Stimulated activated memory B cell treated with anti-CD40 and anti-IgM and Interleukin-4, amounts not matched to agents 10 μg/mL and 1 μg/mL and 100 μg/mL, for 72 hours (primary cell): ENCODE data around the gene DHFR.

Source experiments
- ATAC-seq: fragments of 150-1000 bp; cut with Tn5 transposase; 2 replicates; pipeline ENCODE4 v1.10.0; 2021
- H3K27ac Mint-ChIP-seq: one replicate; pipeline ENCODE4 v1.8.0; 2022; ENCODE audit warnings: mild to moderate bottlenecking, mixed read lengths
- H3K27me3 Mint-ChIP-seq: one replicate; pipeline ENCODE4 v1.8.0; 2022; ENCODE audit warnings: mixed read lengths
- H3K36me3 Mint-ChIP-seq: one replicate; pipeline ENCODE4 v1.8.0; 2022; ENCODE audit warnings: mixed read lengths
- H3K4me1 Mint-ChIP-seq: one replicate; pipeline ENCODE4 v1.8.0; 2022; ENCODE audit warnings: mixed read lengths
- H3K4me3 Mint-ChIP-seq: one replicate; pipeline ENCODE4 v1.8.0; 2022; ENCODE audit warnings: mild to moderate bottlenecking, moderate library complexity, mixed read lengths
- H3K9me3 Mint-ChIP-seq: one replicate; pipeline ENCODE4 v1.8.0; 2022; ENCODE audit warnings: mixed read lengths

The DHFR gene

DNA sequence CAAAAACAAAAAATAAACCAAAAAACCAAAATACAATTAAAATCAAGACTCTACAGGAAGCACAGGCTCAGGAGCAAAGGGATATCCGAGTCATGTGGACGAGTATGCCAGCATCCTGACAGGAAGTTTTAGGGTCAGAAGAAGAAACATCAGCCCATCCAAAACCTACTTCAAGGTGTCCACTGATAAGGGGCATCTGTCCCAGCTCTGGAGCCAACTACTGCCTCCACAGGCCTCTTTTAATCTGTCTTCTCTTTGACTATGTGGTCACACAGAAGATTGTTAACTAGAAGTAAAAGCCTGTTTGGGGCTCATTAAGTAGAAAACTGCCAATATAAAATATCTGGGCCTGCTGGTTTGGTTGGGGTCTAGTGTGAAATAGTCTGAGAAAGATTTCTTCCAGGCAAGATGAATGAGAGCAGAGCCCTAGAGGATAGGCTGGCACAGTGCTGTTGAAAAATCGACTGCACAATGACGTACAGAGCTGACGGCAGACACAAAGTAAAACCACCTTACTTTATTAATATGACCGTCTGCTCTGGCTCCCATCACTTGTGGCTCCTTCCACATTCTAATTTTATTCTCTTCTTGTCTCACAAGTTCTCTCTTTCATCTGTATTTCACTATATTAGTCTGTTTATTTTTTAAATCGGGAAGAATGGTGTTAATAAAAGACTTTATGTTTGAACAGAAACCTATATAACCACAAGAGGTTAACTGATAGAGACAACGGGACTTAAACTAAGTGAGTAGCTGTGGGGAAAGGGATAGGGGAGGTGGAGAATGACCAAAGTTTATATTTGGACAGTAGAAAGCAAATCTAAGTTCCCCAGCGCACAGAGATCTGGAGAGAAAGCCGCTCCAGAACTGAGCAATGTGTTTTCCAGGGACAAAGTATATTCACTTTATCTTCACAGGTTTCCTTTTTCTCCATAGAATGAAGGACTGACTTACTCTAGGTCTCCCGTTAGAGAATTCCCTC lies 23.2 kb downstream of the DHFR start:
- H3K9me3 Mint-ChIP-seq = no peaks in the 10 kb centered on the region
- no peak overlapping the region for H3K4me3 Mint-ChIP-seq
- H3K4me1 Mint-ChIP-seq = no peaks in the 10 kb centered on the region
- ATAC-seq = no peak
- H3K27me3 Mint-ChIP-seq = no peaks in the 10 kb centered on the region
- H3K27ac Mint-ChIP-seq = no peak overlapping the region
- peaks cover 53% of the 10 kb centered on the region for H3K36me3 Mint-ChIP-seq

DNA sequence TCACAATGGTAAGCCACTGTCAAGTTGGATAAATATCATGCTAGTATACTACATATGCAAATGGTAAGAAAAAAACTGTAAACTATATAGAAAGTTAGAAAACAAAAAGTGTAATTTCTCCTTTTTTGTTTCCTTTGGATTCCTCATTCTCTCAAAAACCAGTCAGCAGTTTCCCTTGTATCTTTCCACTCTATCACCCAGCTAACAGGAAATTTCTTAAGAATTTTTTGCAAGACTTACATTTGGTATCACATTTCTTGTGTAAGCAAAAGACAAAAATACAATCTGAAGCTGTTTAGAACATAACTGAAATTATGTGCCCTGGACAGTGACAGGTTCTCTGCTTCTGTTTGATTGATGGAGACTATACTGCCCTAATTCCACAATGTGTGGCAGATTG lies 25.5 kb downstream of the DHFR start:
- Mint-ChIP-seq H3K27me3 (no peaks in the 10 kb centered on the region), H3K27ac (no peak overlapping the region), H3K36me3 (peaks cover 41% of the 10 kb centered on the region), H3K9me3 (no peaks in the 10 kb centered on the region), H3K4me1 (no peaks in the 10 kb centered on the region), H3K4me3 (no peak overlapping the region)
- no peak for ATAC-seq

DNA sequence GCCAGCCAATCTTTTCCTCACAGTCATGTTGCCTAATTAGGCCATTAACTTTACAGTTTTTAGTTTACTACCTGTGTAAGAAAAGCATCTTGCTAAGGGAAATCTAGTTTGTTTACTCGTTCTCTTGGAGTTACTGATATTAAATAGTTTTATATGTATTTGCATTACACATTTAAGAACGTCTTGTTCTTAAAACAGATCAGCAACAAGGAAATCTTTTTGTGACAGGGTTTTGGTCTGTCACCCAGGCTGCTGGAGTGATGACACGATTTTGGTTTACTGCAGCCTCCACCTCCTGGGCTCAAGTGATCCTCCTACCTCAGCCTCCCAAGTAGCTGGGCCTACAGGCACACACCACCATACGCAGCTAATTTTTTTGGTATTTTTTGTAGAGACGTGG lies 29.6 kb downstream of the DHFR start:
- ATAC-seq = no peak
- Mint-ChIP-seq H3K27me3 (no peaks in the 10 kb centered on the region), H3K9me3 (no peaks in the 10 kb centered on the region), H3K36me3 (peaks cover 27% of the 10 kb centered on the region), H3K4me1 (no peaks in the 10 kb centered on the region), H3K27ac (no peak overlapping the region), H3K4me3 (no peak overlapping the region)

DNA sequence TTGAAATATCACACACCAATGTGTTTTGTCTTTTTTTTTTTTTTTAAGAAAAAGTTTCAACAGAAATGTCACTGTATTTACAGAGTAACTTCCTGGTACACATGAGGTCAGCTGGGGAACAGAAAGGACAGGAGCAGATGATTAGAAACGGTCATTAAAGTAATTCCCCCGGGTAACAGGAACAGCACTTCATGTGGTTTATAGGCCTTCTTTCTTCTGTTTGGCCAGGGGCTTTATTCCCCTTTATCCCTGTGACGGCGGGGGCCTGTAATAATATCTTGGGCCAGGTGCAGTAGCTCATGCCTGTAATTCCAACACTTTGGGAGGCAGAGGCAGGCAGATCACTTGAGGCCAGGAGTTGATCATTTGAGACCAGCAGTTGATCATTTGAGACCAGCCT lies 30.8 kb downstream of the DHFR start:
- no peaks in the 10 kb centered on the region for H3K27me3 Mint-ChIP-seq
- H3K27ac Mint-ChIP-seq = no peak overlapping the region
- H3K4me1 Mint-ChIP-seq = no peaks in the 10 kb centered on the region
- ATAC-seq = no peak
- H3K4me3 Mint-ChIP-seq = no peak overlapping the region
- H3K9me3 Mint-ChIP-seq = no peaks in the 10 kb centered on the region
- H3K36me3 Mint-ChIP-seq = peaks cover 19% of the 10 kb centered on the region

DNA sequence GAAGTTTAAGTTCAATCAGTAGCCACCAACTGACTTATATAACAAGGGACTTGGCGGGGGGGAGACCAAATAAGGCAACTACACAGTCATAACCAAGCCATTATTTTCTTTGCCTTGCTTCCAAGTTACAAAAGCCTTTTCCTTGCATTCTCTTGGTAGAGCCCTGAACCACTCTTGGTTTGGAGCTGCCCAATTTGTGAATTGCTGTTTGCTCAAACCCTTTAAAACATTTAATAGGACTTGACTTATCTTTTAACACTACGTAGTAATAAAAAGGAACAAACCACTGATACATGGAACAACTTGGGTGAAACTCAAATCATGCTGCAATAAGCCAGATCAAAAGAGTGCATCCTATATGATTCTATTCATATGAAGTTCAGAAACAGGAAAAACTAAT lies 32.0 kb downstream of the DHFR start:
- peaks cover 27% of the 10 kb centered on the region for H3K36me3 Mint-ChIP-seq
- H3K27ac Mint-ChIP-seq = no peak overlapping the region
- no peak overlapping the region for H3K4me3 Mint-ChIP-seq
- H3K4me1 Mint-ChIP-seq = no peaks in the 10 kb centered on the region
- H3K27me3 Mint-ChIP-seq = no peaks in the 10 kb centered on the region
- ATAC-seq = no peak
- no peaks in the 10 kb centered on the region for H3K9me3 Mint-ChIP-seq

DNA sequence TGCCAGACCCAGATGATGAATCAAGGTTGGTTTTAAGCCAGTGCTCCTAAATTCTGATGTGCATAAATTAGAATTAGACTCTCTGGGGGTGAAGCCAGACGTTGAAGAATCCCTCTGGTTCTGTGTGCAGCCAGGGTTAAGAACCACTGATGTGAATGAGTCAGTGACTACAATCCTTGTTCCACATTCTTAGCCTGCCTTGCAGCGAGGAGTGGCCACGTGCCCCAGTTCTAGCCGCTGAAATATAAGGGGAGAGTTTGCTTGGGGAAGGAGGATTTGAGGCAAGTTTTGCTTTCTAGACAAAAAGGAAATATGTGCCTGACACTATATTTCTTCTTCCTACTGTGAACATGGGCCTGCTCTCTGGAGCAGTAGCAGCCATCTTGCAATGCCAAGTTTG lies 34.6 kb downstream of the DHFR start:
- H3K4me3 Mint-ChIP-seq = no peak overlapping the region

DNA sequence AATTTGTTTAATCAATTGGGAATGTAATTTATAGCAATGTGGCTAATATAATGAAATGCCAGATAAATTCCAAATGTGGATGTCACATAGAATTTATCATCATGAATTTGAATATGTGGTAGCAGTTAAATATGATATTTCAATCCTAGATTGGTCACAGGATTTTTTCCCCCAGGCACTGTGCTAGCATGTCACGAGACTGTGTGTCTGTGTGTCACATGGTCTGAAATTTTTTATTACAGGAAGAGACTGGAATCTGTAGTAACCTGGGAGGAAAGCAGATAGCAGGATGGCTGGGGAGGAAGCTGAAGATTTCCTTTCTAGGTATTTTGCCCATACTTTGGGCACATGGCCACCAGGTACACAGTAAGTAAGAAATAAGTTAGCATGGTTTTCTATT lies 35.7 kb downstream of the DHFR start:
- Mint-ChIP-seq H3K4me1 (no peaks in the 10 kb centered on the region), H3K27ac (no peak overlapping the region), H3K27me3 (no peaks in the 10 kb centered on the region), H3K9me3 (no peaks in the 10 kb centered on the region), H3K4me3 (no peak overlapping the region), H3K36me3 (peaks cover 27% of the 10 kb centered on the region)
- no peak for ATAC-seq

More for the DNA sequence above, 34.6 kb downstream of the DHFR start:
- no peaks in the 10 kb centered on the region for H3K4me1 Mint-ChIP-seq
- ATAC-seq = no peak
- no peak overlapping the region for H3K27ac Mint-ChIP-seq
- no peaks in the 10 kb centered on the region for H3K9me3 Mint-ChIP-seq
- H3K27me3 Mint-ChIP-seq = no peaks in the 10 kb centered on the region
- H3K36me3 Mint-ChIP-seq = peaks cover 27% of the 10 kb centered on the region

DNA sequence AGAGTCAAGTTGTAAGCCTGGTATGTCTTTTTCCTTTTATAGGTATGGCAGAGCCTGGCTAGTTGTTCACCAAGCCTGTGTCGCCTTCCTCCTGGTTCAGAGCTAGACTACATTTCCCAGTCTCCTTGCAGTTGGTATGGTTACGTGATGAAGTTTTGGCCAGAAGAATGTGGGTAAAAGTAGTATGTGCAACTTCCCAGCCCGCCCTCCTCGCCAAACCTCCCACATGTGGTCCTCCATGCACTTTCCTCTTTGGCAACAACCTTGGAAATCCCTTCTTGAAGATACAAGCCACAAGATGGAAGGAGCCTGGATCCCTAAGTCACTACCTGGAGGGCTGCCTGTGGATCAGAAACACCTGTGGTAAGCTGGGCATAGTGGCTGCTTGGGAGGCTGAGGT lies 36.3 kb downstream of the DHFR start:
- no peak for ATAC-seq
- Mint-ChIP-seq H3K4me1 (no peaks in the 10 kb centered on the region), H3K27me3 (no peaks in the 10 kb centered on the region), H3K9me3 (no peaks in the 10 kb centered on the region), H3K27ac (no peak overlapping the region), H3K4me3 (no peak overlapping the region), H3K36me3 (peaks cover 27% of the 10 kb centered on the region)

DNA sequence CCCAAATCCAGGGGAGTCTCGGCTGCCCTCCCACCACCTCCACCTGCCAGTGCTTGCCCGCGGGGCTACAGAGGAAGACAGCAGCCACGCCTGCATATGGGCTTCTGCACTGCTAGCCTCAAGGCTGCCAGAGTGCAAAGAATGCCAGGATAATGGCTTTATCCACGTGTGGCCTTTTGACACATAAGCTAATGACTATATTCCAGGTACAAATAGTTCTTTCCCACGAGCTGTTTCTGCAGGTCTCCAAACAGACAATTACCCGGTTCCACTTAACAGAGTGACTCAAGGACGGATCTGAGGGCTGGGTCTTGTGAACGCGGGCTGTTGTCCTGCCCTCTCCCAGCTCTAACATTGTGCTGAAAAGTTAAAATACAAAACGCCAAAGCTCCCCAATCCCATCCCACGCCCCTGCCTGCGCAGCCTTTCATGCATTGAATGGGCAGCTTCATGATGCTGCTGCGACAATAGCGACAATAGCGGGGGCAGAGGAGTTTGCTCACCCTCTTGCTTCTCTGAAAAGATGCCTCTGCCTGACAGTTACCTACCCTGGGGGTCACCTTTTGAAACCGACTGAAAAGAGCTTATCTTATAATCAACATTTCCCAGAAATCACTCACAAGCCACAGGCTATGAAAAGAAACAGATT lies 39.4 kb downstream of the DHFR start:
- H3K9me3 Mint-ChIP-seq = peaks cover 3% of the 10 kb centered on the region
- no peak overlapping the region for H3K4me3 Mint-ChIP-seq
- H3K36me3 Mint-ChIP-seq = peaks cover 8% of the 10 kb centered on the region
- H3K27ac Mint-ChIP-seq = no peak overlapping the region
- no peaks in the 10 kb centered on the region for H3K27me3 Mint-ChIP-seq
- ATAC-seq = no peak
- H3K4me1 Mint-ChIP-seq = no peaks in the 10 kb centered on the region

DNA sequence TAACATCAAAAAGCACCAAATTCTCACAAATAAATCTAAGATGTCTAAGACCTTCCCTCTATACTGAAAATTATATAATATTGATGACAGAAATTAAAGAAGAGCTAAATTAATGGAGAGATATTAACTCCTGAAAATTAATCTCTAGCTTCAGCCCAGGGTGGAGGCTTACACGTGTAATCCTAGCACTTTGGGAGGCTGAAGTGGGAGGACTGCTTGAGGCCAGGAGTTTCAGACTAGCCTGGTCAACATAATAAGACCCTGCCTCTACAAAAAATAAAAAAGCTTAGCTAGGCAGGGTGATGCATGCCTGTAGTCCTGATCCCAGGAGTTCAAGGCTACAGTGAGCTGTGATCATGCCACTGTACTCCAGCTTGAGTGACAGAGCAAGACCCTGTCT lies 45.1 kb downstream of the DHFR start:
- H3K4me3 Mint-ChIP-seq = no peak overlapping the region
- H3K9me3 Mint-ChIP-seq = peaks cover 3% of the 10 kb centered on the region
- no peaks in the 10 kb centered on the region for H3K27me3 Mint-ChIP-seq

DNA sequence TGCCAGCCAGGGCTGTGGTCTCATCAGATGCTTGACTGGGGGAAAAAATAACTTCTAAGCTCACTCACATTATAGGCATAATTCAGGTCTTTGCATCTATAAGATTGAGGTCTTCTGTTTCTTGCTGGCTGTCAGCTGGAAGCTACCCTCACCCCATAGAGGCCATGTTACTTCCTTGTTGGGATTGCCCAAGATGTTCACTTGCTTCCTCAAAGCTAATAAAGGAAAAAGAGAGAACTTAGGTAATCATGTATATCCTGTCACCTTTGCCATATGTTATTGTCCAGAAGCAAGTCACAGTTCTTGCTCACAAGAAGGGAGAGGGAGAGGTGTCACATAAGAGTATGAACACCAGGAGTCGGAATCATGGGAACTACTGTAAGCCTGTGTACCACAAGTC lies 46.1 kb downstream of the DHFR start:
- Mint-ChIP-seq H3K4me1 (no peaks in the 10 kb centered on the region), H3K9me3 (peaks cover 3% of the 10 kb centered on the region), H3K4me3 (no peak overlapping the region), H3K36me3 (no peaks in the 10 kb centered on the region), H3K27me3 (no peaks in the 10 kb centered on the region), H3K27ac (no peak overlapping the region)
- ATAC-seq = no peak

More for the DNA sequence above, 45.1 kb downstream of the DHFR start:
- no peaks in the 10 kb centered on the region for H3K36me3 Mint-ChIP-seq
- H3K27ac Mint-ChIP-seq = no peak overlapping the region
- no peaks in the 10 kb centered on the region for H3K4me1 Mint-ChIP-seq
- ATAC-seq = no peak

DNA sequence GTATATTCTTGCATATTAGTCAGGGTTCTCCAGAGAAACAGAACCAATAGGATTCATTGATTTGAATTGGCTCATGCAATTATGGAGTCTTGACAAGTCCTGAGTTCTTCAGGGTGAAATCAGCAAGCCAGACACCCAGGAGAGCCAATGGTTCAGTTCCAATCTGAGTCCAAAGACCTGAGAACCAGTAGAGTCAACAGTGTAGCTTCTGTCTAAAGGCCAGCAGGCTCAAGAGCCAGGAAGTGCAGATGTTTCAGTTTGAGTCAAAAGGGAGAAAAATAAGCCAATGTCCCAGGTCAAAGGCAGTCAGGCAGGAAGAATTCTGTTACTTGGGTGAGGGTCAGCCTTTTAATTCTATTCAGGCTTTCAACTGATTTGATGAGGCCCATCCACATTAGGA lies 47.0 kb downstream of the DHFR start:
- ATAC-seq = no peak
- Mint-ChIP-seq H3K36me3 (no peaks in the 10 kb centered on the region), H3K27me3 (no peaks in the 10 kb centered on the region), H3K4me3 (no peak overlapping the region), H3K9me3 (peaks cover 3% of the 10 kb centered on the region), H3K4me1 (no peaks in the 10 kb centered on the region), H3K27ac (no peak overlapping the region)

DNA sequence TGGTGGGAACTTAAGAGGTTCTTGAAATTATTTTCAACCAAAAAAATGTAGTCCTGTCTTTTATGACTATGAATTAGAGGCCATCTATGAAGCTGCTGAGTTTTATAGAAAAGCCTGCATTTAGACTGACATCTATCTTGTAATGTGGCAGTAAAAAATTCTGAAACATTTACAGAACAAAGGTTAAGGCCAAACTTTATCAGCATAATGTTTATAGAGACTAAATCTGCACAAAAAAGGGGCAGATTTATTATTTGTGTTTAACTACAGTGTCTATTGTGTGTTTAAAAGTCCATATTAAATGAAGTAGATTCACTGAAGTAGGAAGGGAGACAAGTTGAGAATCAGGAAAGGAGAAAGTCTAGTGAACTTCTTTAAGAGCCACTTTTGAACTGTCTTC lies 47.4 kb downstream of the DHFR start:
- Mint-ChIP-seq H3K36me3 (no peaks in the 10 kb centered on the region), H3K27ac (no peak overlapping the region), H3K27me3 (no peaks in the 10 kb centered on the region), H3K4me1 (no peaks in the 10 kb centered on the region), H3K9me3 (peaks cover 3% of the 10 kb centered on the region), H3K4me3 (no peak overlapping the region)
- no peak for ATAC-seq

DNA sequence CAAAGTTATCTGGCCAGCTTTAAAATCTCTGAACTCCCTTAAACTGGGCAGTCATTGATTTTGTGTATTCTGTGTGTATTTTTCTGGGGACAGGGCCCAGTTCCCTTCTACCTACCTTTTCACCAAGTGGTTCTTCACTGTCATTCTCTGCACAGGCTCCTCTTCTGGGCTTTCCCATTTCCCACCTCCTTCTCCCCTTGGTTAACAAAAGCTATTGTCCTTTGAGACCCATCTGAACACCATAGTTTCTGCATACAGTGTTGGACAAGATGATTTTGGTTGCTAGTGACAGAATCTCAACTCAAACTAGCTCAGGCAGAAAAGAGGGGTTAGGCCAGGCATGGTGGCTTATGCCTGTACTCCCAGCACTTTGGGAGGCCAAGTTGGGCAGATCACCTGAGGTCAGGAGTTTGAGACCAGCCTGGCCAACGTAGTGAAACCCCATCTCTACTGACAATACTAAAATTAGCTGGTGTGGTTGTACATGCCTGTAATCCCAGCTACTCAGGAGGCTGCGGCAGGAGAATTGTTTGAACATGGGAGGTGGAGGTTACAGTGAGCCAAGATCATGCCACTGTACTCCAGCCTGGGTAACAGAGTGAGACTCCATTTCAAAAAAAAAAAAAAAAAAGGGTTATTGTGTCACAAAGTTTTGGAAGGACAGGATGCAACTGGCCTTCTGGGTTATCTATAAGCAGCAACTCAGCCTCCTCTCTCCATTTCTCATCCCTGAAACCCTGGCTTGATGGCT lies 53.7 kb downstream of the DHFR start:
- no peak for ATAC-seq
- no peak overlapping the region for H3K27ac Mint-ChIP-seq
- no peaks in the 10 kb centered on the region for H3K4me1 Mint-ChIP-seq
- no peaks in the 10 kb centered on the region for H3K36me3 Mint-ChIP-seq
- no peaks in the 10 kb centered on the region for H3K9me3 Mint-ChIP-seq
- no peaks in the 10 kb centered on the region for H3K27me3 Mint-ChIP-seq
- no peak overlapping the region for H3K4me3 Mint-ChIP-seq

DNA sequence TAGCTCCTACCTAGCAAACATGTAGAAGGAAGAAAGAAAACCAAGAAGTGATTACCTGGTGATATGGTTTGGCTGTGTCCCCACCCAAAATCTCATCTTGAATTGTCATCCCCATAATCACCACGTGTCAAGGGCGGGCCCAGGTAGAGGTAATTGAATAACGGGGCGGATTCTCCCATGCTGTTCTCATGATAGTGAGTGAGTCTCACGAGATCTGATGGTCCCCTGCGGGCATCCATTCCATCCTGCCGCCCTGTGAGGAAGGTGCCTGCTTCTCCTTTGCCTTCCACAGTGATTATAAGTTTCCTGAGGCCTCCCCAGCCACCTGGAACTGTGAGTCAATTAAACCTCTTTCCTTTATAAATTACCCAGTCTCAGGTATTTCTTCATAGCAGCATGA lies 57.3 kb downstream of the DHFR start:
- Mint-ChIP-seq H3K4me3 (no peak overlapping the region), H3K36me3 (no peaks in the 10 kb centered on the region), H3K27ac (no peak overlapping the region), H3K4me1 (no peaks in the 10 kb centered on the region), H3K9me3 (no peaks in the 10 kb centered on the region), H3K27me3 (no peaks in the 10 kb centered on the region)
- ATAC-seq = no peak
